DMS53 treated with DMSO at 0.1 percent for 48 hours (cell line): ENCODE measurements around the gene CADPS.

ENCODE experiments used
- DNase-seq: peaks from one replicate; lab custom pipeline; 2025; ENCODE audit not compliant: unreplicated experiment; lab: John Stamatoyannopoulos, UW

The CADPS gene

GRCh38 chr3:62451211-62451887 is 423.9 kb downstream of the CADPS start:
- DNase-seq, result no peak

GRCh38 chr3:62446337-62446940 is 428.8 kb downstream of the CADPS start:
- no peak for DNase-seq

GRCh38 chr3:62445275-62445674 is 429.9 kb downstream of the CADPS start:
- DNase-seq, result peak; percentile 5

- DNase-seq, result no peak
Measured at GRCh38 chr3:62439978-62440377, 435.2 kb downstream of the CADPS start.

GRCh38 chr3:62439176-62439813 is 435.9 kb downstream of the CADPS start:
- DNase-seq, result no peak

GRCh38 chr3:62436785-62437184 is 438.4 kb downstream of the CADPS start:
- no peak for DNase-seq

- DNase-seq, result no peak
Measured at GRCh38 chr3:62433396-62433795, 441.8 kb downstream of the CADPS start.

- DNase-seq, result no peak
Measured at GRCh38 chr3:62421207-62421606, 454.0 kb downstream of the CADPS start.

GRCh38 chr3:62416144-62416543 is 459.1 kb downstream of the CADPS start:
- DNase-seq, result no peak

GRCh38 chr3:62415312-62415801 is 459.9 kb downstream of the CADPS start:
- DNase-seq, result no peak

- DNase-seq, result no peak
Measured at GRCh38 chr3:62414786-62415185, 460.4 kb downstream of the CADPS start.

- DNase-seq, result no peak
Measured at GRCh38 chr3:62413687-62414086, 461.5 kb downstream of the CADPS start.

GRCh38 chr3:62406945-62407344 is 468.3 kb downstream of the CADPS start:
- DNase-seq, result no peak

GRCh38 chr3:62405566-62405965 is 469.6 kb downstream of the CADPS start:
- DNase-seq, result no peak

- no peak for DNase-seq
Measured at GRCh38 chr3:62405135-62405534, 470.1 kb downstream of the CADPS start.

- no peak for DNase-seq
Measured at GRCh38 chr3:62404321-62404720, 470.9 kb downstream of the CADPS start.

GRCh38 chr3:62403765-62404164 is 471.5 kb downstream of the CADPS start:
- DNase-seq, result no peak

- no peak for DNase-seq
Measured at GRCh38 chr3:62392626-62393292, 482.5 kb downstream of the CADPS start.

GRCh38 chr3:62387251-62387650 is 488.0 kb downstream of the CADPS start:
- DNase-seq, result no peak

GRCh38 chr3:62379321-62379798 is 495.9 kb downstream of the CADPS start:
- no peak for DNase-seq

- no peak for DNase-seq
Measured at GRCh38 chr3:62378921-62379320, 496.3 kb downstream of the CADPS start.
